Heart left ventricle (tissue), 13 donors: ENCODE measurements around the gene ACTR3C.

ENCODE experiments used
- CTCF ChIP-seq, 12 donors: fragments of 200-600 bp; sonication (generic) in 4 of 12; IDR thresholded peaks; one replicate each; pipeline versions ENCODE4 v1.5.0 to v1.8.0; 2018 to 2022; ENCODE audit warnings: antibody characterized with exemption in 12 of 12, mild to moderate bottlenecking in 5 of 12
- POLR2A ChIP-seq, 2 donors: fragments of 450-650 bp; IDR thresholded peaks; one replicate each; pipeline ENCODE4 v1.6.1; 2017; ENCODE audit warnings: antibody characterized with exemption in 2 of 2, mild to moderate bottlenecking in 2 of 2, moderate library complexity in 2 of 2
- donor health status: ischemic (EF 13 %, LVEDD 7.1; RV severe dilation, severe dysfunction).
- donor health status: DM: no; HTN: yes; CAD: no.
- donor health status: DM: no; HTN: no; CAD: no.
- donor health status: ischemic (EF 25% LVEDD 6.9; RV normal size, moderate dysfunction).
- donor health status: ischemic (EF 25% LVEDD 5.7; RV mildly dilated, moderate dysfunction).
- donor health status: ischemic (EF 35%, LVEDD 5.7; RV mildly dilated, moderate dysfunction).
- donor health status: nonischemic (EF 11% LVEDD 7.7; RV severe dilation, severe dysfunction).
- donor health status: DM: yes; HTN: yes; CAD: no.
- donor health status: PGD.
- donor health status: ischemic (EF 29% LVEDD 5.4; RV normal size, mild dysfunction).
- donor health status: nonischemic (EF 23%, LVEDD 6.1; RV moderate dilation, normal function).

- no peak for TF ChIP-seq CTCF (IDR thresholded peaks at IDR 0.05)
- TF ChIP-seq POLR2A (IDR thresholded peaks at IDR 0.05) = no peak
These were observed 37.2 kb upstream of the ACTR3C start for GRCh38 chr7:150360363-150361058.
